HCT116 (cell line): ENCODE data around the gene AMACR. TPM values are rescaled to one million over a fixed set of nuclear protein-coding genes. Genes with fewer than 3 reads are reported as not detected.

Experiments used
- ATAC-seq: fragments of 200-7000 bp; cut with Tn5 transposase; 2 replicates; pipeline ENCODE4 v1.9.1; 2020; ENCODE audit warnings: mild to moderate bottlenecking, moderate library complexity
- BruUV-seq: library from RNA; stranded (reverse); fragments of 400-500 nt; replicated peaks from 2 replicates; lab custom pipeline; 2021; lab: Mats Ljungman, UMichigan
- CTCF ChIA-PET: fragments of 300-600 bp; sonication (Branson Sonifier 250); formaldehyde crosslinking; loops from one replicate; lab custom pipeline; 2021; ENCODE audit warnings: antibody characterized with exemption; lab: Charles Lee
- POLR2A ChIA-PET: fragments of 300-600, 350-600 bp; sonication (Branson Sonifier 250); formaldehyde crosslinking; loops from one replicate; lab custom pipeline; 2021; ENCODE audit warnings: antibody characterized with exemption; lab: Charles Lee
- RAD21 ChIA-PET, 2 experiments: fragments of 300-600 bp; sonication (Branson Sonifier 250); formaldehyde crosslinking; loops; one replicate each; lab custom pipeline; 2023; ENCODE audit warnings: low total read pairs in 2 of 2; ENCODE audit not compliant: uncharacterized antibody in 2 of 2, unreplicated experiment in 2 of 2, low non-redundant PET in 1 of 2; lab: Charles Lee
- DNase-seq: peaks from one replicate; pipeline ENCODE4 v3.0.0-alpha.2; 2010; ENCODE audit warnings: low read depth, low spot score
- H2AFZ ChIP-seq: fragments of 200-600 bp; shearing (Covaris generic), sonication (generic); 2 replicates; pipeline ENCODE4 v1.6.1; 2017; ENCODE audit warnings: low read depth, mixed run types, mixed read lengths, antibody characterized with exemption, low read length; ENCODE audit not compliant: poor library complexity, severe bottlenecking
- H3K27ac ChIP-seq: 2 replicates; pipeline ENCODE4 v1.5.1; 2012; ENCODE audit warnings: low read depth, low read length
- H3K27me3 ChIP-seq: fragments of 200-600 bp; sonication (generic); 2 replicates; pipeline ENCODE4 v1.6.1; 2016; ENCODE audit warnings: mixed run types, low read length, mixed read lengths; ENCODE audit not compliant: insufficient read depth
- H3K36me3 ChIP-seq, 2 experiments: fragments of 200-500 bp in 1 of 2; fragments of 200-600 bp in 1 of 2; sonication (Bioruptor generic) in 1 of 2; sonication (generic) in 1 of 2; 2 replicates each; pipeline versions ENCODE4 v1.5.1 to v1.6.1; 2014 to 2016; ENCODE audit warnings: low read length in 2 of 2, inconsistent platforms in 1 of 2, mixed read lengths in 1 of 2, mixed run types in 1 of 2; ENCODE audit not compliant: insufficient read depth in 2 of 2, control insufficient read depth in 1 of 2
- H3K4me1 ChIP-seq, 2 experiments: fragments of 200-600 bp in 1 of 2; sonication (generic) in 1 of 2; 2 replicates each; pipeline versions ENCODE4 v1.5.1 to v1.6.1; 2012 to 2017; ENCODE audit warnings: low read length in 2 of 2, inconsistent platforms in 1 of 2, mild to moderate bottlenecking in 1 of 2, mixed read lengths in 1 of 2, mixed run types in 1 of 2, moderate library complexity in 1 of 2; ENCODE audit not compliant: insufficient read depth in 2 of 2, control insufficient read depth in 1 of 2
- H3K4me2 ChIP-seq: fragments of 200-600 bp; sonication (generic); 2 replicates; pipeline ENCODE4 v1.6.1; 2017; ENCODE audit warnings: mixed run types, low read length, mixed read lengths
- H3K4me3 ChIP-seq, 2 experiments: fragments of 200-600 bp in 1 of 2; sonication (generic) in 1 of 2; replicated peaks in 1 of 2; 2 replicates each; pipeline ENCODE4 v1.5.1; 2011 to 2016; ENCODE audit warnings: low read length in 2 of 2, control low read depth in 1 of 2, low read depth in 1 of 2, mild to moderate bottlenecking in 1 of 2, mixed read lengths in 1 of 2, mixed run types in 1 of 2
- H3K79me2 ChIP-seq: fragments of 200-600 bp; sonication (generic); 2 replicates; pipeline ENCODE4 v1.6.1; 2017; ENCODE audit warnings: mild to moderate bottlenecking, mixed run types, low read length, moderate library complexity, mixed read lengths; ENCODE audit not compliant: insufficient read depth
- H3K9ac ChIP-seq: fragments of 200-600 bp; sonication (generic); 2 replicates; pipeline ENCODE4 v1.6.1; 2016; ENCODE audit warnings: low read length, mixed read lengths
- H3K9me2 ChIP-seq: fragments of 200-600 bp; sonication (generic), shearing (Covaris generic); 2 replicates; pipeline ENCODE4 v1.6.1; 2017; ENCODE audit warnings: mixed run types, mild to moderate bottlenecking, moderate library complexity; ENCODE audit not compliant: insufficient read depth
- H3K9me3 ChIP-seq, 2 experiments: fragments of 200-500 bp in 1 of 2; fragments of 200-600 bp in 1 of 2; sonication (Bioruptor generic) in 1 of 2; sonication (generic) in 1 of 2; 2 replicates each; pipeline ENCODE4 v1.6.1; 2014 to 2017; ENCODE audit warnings: low read length in 2 of 2, mixed read lengths in 2 of 2, inconsistent platforms in 1 of 2, low read depth in 1 of 2, mild to moderate bottlenecking in 1 of 2, mixed run types in 1 of 2, moderate library complexity in 1 of 2; ENCODE audit not compliant: control insufficient read depth in 1 of 2, insufficient read depth in 1 of 2
- H4K20me1 ChIP-seq: fragments of 200-600 bp; sonication (generic), shearing (Covaris generic); 2 replicates; pipeline ENCODE4 v1.6.1; 2017; ENCODE audit warnings: mixed run types, mild to moderate bottlenecking, moderate library complexity; ENCODE audit not compliant: insufficient read depth
- EGR1 ChIP-seq: IDR thresholded peaks from 2 replicates; pipeline ENCODE4 v1.6.1; 2012; ENCODE audit warnings: low read depth
- EZH2 ChIP-seq: fragments of 200-600 bp; sonication (generic); IDR thresholded peaks from 2 replicates; pipeline ENCODE4 v1.6.1; 2017; ENCODE audit warnings: antibody characterized with exemption, mixed run types
- EZH2phosphoT487 ChIP-seq: fragments of 200-600 bp; IDR thresholded peaks from 2 replicates; pipeline ENCODE4 v1.6.1; 2018; ENCODE audit warnings: antibody characterized with exemption, borderline replicate concordance
- JUND ChIP-seq: IDR thresholded peaks from 2 replicates; pipeline ENCODE4 v1.6.1; 2012
- MAX ChIP-seq: IDR thresholded peaks from 2 replicates; pipeline ENCODE4 v1.6.1; 2012
- POLR2AphosphoS5 ChIP-seq: IDR thresholded peaks from 2 replicates; pipeline ENCODE4 v1.6.1; 2011; ENCODE audit warnings: mild to moderate bottlenecking, low read depth, low read length, moderate library complexity
- RAD21 ChIP-seq: IDR thresholded peaks from 2 replicates; pipeline ENCODE4 v1.6.1; 2012; ENCODE audit warnings: low read depth, mild to moderate bottlenecking
- REST ChIP-seq: IDR thresholded peaks from 2 replicates; pipeline ENCODE4 v1.6.1; 2012; ENCODE audit warnings: low read depth
- SRF ChIP-seq: IDR thresholded peaks from 2 replicates; pipeline ENCODE4 v1.6.1; 2012; ENCODE audit warnings: low read depth
- TCF7L2 ChIP-seq: IDR thresholded peaks from 2 replicates; pipeline ENCODE4 v1.7.0; 2011; ENCODE audit warnings: borderline replicate concordance, inconsistent platforms; ENCODE audit not compliant: insufficient read depth, insufficient read length; ENCODE audit errors: extremely low read depth
- ZFX ChIP-seq: fragments of 450-650 bp; IDR thresholded peaks from 2 replicates; pipeline ENCODE4 v1.6.1; 2017
- intact Hi-C: fragments of 100-400 bp; cut with micrococcal nuclease; formaldehyde crosslinking; loops from 2 replicates; pipeline ENCODE4 v1.10.0; 2022
- total RNA-seq: library from RNA; stranded (reverse); gene quantifications from one replicate; pipeline ENCODE4 v1.2.1, GENCODE V29; 2021; ENCODE audit not compliant: unreplicated experiment

The AMACR gene
- total RNA-seq, 1 experiment from 2014 or later, result 4.3 TPM

- no peaks in the 10 kb centered on the region for H3K9me2 ChIP-seq
- H3K4me2 ChIP-seq, result no peak overlapping the region
- no peaks in the 10 kb centered on the region for H3K36me3 ChIP-seq
- H3K27ac ChIP-seq, result no peak overlapping the region
- ATAC-seq (no peak), DNase-seq (no peak)
- no peaks in the 10 kb centered on the region for H3K9me3 ChIP-seq
- ChIA-PET CTCF (no interaction called here), POLR2A (no interaction called here), RAD21 (no interaction called here)
- H3K9ac ChIP-seq, result no peak overlapping the region
- TF ChIP-seq EZH2 (no peak), POLR2AphosphoS5 (no peak), EGR1 (no peak), REST (no peak), SRF (no peak), MAX (no peak)
- no peak overlapping the region for H3K4me3 ChIP-seq
- H3K27me3 ChIP-seq, result peaks cover 15% of the 10 kb centered on the region
- H3K4me1 ChIP-seq, result no peaks in the 10 kb centered on the region
- no peak overlapping the region for H2AFZ ChIP-seq
- intact Hi-C loops, result no loop called here
- H4K20me1 ChIP-seq, result no peaks in the 10 kb centered on the region
- no peaks in the 10 kb centered on the region for H3K79me2 ChIP-seq
- BruUV-seq, result no TSS peak
These were observed 43.6 kb downstream of the AMACR start for GRCh38 chr5:33964132-33964700.

- no TSS peak for BruUV-seq
- Histone ChIP-seq H3K4me2 (no peak overlapping the region), H4K20me1 (no peaks in the 10 kb centered on the region), H3K36me3 (no peaks in the 10 kb centered on the region), H2AFZ (no peak overlapping the region), H3K79me2 (no peaks in the 10 kb centered on the region), H3K4me3 (no peak overlapping the region), H3K9me3 (no peaks in the 10 kb centered on the region), H3K9me2 (no peaks in the 10 kb centered on the region), H3K4me1 (no peaks in the 10 kb centered on the region), H3K27me3 (peaks cover 20% of the 10 kb centered on the region), H3K9ac (no peak overlapping the region), H3K27ac (no peak overlapping the region)
- ATAC-seq (no peak), DNase-seq (no peak)
- intact Hi-C loops, result no loop called here
- ChIA-PET POLR2A (no interaction called here), RAD21 (no interaction called here), CTCF (no interaction called here)
- TF ChIP-seq EGR1 (no peak), JUND (no peak), REST (no peak), EZH2 (no peak), ZFX (no peak), TCF7L2 (no peak), EZH2phosphoT487 (no peak), RAD21 (no peak), POLR2AphosphoS5 (no peak)
These were observed 49.7 kb downstream of the AMACR start for GRCh38 chr5:33958176-33958575.
